MCF 10A (cell line): ENCODE data around the gene OR2T12. TPM values are rescaled to one million over a fixed set of nuclear protein-coding genes. Genes with fewer than 3 reads are reported as not detected.
"Not testable (repeated sequence)": the region's sequence is repeated elsewhere in the genome, so short reads cannot be mapped to it uniquely, and the experiment has no call there.

Experiments used
- BruUV-seq: library from RNA; stranded (reverse); fragments of 400-500 nt; replicated peaks from 2 replicates; lab custom pipeline; 2021; lab: Mats Ljungman, UMichigan
- CTCF ChIA-PET: fragments of 300-600 bp; sonication (Branson Sonifier 250); formaldehyde crosslinking; extraction: SDS; loops from one replicate; lab custom pipeline; 2021; ENCODE audit warnings: antibody characterized with exemption, inconsistent platforms; lab: Yijun Ruan, JAX
- POLR2A ChIA-PET: fragments of 300-600, 350-650 bp; sonication (Branson Sonifier 250); formaldehyde crosslinking; extraction: SDS; loops from one replicate; lab custom pipeline; 2020; ENCODE audit warnings: antibody characterized with exemption, inconsistent platforms; lab: Yijun Ruan, JAX
- DNase-seq: peaks from one replicate; pipeline ENCODE4 v3.0.0-alpha.2; 2018; ENCODE audit not compliant: unreplicated experiment
- H3K27ac Mint-ChIP-seq: one replicate; pipeline ENCODE4 v1.8.0; 2022; ENCODE audit warnings: mild to moderate bottlenecking, low read depth, mixed read lengths; ENCODE audit not compliant: unreplicated experiment
- H3K27me3 Mint-ChIP-seq: one replicate; pipeline ENCODE4 v1.8.0; 2022; ENCODE audit warnings: mixed read lengths; ENCODE audit not compliant: insufficient read depth, unreplicated experiment
- H3K36me3 Mint-ChIP-seq: one replicate; pipeline ENCODE4 v1.8.0; 2022; ENCODE audit warnings: mild to moderate bottlenecking, moderate library complexity, mixed read lengths; ENCODE audit not compliant: insufficient read depth, unreplicated experiment
- H3K4me1 Mint-ChIP-seq: one replicate; pipeline ENCODE4 v1.8.0; 2022; ENCODE audit warnings: mixed read lengths; ENCODE audit not compliant: insufficient read depth, unreplicated experiment
- H3K4me3 Mint-ChIP-seq: one replicate; pipeline ENCODE4 v1.8.0; 2022; ENCODE audit warnings: mild to moderate bottlenecking, moderate library complexity, mixed read lengths; ENCODE audit not compliant: unreplicated experiment
- H3K9me3 Mint-ChIP-seq: one replicate; pipeline ENCODE4 v1.8.0; 2022; ENCODE audit warnings: mixed read lengths; ENCODE audit not compliant: unreplicated experiment
- intact Hi-C: fragments of 100-400 bp; cut with micrococcal nuclease; formaldehyde crosslinking; loops from 2 replicates; pipeline ENCODE4 v1.14.1; 2022
- total RNA-seq: library from RNA; stranded (reverse); gene quantifications from 2 replicates; pipeline ENCODE4 v1.2.3, GENCODE V29; 2022
- TF ChIP-seq, protein P1 (sequence below): fragments of 200-600 bp; IDR thresholded peaks from one replicate; pipeline ENCODE4 v1.8.0; 2022; ENCODE audit warnings: antibody characterized with exemption, mild to moderate bottlenecking; ENCODE audit not compliant: unreplicated experiment

Gene OR2T12
- total RNA-seq, 1 experiment from 2014 or later: not detected

- H3K36me3 Mint-ChIP-seq: no peaks in the 10 kb centered on the region
- no peak overlapping the region for H3K4me3 Mint-ChIP-seq
- H3K9me3 Mint-ChIP-seq: peaks cover 41% of the 10 kb centered on the region
- no peak for DNase-seq
- no TSS peak for BruUV-seq
- intact Hi-C loops: no loop called here
- H3K27ac Mint-ChIP-seq: no peak overlapping the region
- ChIA-PET POLR2A (interaction anchor here (0.7 kb wide), 1 partner anchor 30 kb away, joined by 3 read pairs; no protein-coding TSS in a partner anchor), CTCF (interaction anchor here (0.6 kb wide), 2 partner anchors 37 to 55 kb away, joined by 3 read pairs; no protein-coding TSS in a partner anchor)
- TF ChIP-seq, protein P1, sequence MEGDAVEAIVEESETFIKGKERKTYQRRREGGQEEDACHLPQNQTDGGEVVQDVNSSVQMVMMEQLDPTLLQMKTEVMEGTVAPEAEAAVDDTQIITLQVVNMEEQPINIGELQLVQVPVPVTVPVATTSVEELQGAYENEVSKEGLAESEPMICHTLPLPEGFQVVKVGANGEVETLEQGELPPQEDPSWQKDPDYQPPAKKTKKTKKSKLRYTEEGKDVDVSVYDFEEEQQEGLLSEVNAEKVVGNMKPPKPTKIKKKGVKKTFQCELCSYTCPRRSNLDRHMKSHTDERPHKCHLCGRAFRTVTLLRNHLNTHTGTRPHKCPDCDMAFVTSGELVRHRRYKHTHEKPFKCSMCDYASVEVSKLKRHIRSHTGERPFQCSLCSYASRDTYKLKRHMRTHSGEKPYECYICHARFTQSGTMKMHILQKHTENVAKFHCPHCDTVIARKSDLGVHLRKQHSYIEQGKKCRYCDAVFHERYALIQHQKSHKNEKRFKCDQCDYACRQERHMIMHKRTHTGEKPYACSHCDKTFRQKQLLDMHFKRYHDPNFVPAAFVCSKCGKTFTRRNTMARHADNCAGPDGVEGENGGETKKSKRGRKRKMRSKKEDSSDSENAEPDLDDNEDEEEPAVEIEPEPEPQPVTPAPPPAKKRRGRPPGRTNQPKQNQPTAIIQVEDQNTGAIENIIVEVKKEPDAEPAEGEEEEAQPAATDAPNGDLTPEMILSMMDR: no peak
- H3K27me3 Mint-ChIP-seq: no peaks in the 10 kb centered on the region
- no peaks in the 10 kb centered on the region for H3K4me1 Mint-ChIP-seq
Observed at GRCh38 chr1:248316796-248317195, 13.6 kb upstream of the OR2T12 start.

GRCh38 chr1:248306740-248307139 lies 3.5 kb upstream of the OR2T12 start:
- H3K4me3 Mint-ChIP-seq, DNase-seq, H3K27me3 Mint-ChIP-seq, intact Hi-C loops, H3K27ac Mint-ChIP-seq, H3K36me3 Mint-ChIP-seq, H3K9me3 Mint-ChIP-seq, H3K4me1 Mint-ChIP-seq, BruUV-seq, CTCF ChIA-PET: not testable (repeated sequence)
- POLR2A ChIA-PET: interaction anchor here (0.6 kb wide), 1 partner anchor 61 kb away, joined by 3 read pairs; no protein-coding TSS in a partner anchor

DNA sequence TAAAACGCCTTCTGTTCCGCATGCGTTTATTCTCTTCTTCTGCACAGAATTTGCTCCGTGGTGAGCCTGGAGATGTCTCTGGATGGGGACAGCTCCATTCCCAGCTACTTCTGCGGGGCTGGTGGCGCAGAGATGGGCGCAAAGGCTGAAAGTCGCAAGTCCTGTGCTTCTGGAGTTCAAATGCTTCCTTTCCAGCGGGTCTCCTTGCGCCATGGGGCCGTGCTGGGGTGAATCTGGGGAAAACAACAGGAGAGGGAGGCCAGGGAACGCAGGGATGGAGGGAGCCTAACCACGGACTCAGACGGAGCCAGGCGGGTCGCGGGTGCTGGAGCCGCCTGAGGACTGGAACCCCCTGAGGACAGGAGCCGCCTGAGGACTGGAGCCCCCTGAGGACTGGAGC lies 2.9 kb upstream of the OR2T12 start:
- no peak overlapping the region for H3K27ac Mint-ChIP-seq
- H3K9me3 Mint-ChIP-seq: no peaks in the 10 kb centered on the region
- no peaks in the 10 kb centered on the region for H3K27me3 Mint-ChIP-seq
- ChIA-PET POLR2A (no interaction called here), CTCF (no interaction called here)
- no peaks in the 10 kb centered on the region for H3K36me3 Mint-ChIP-seq
- intact Hi-C loops: no loop called here
- no peaks in the 10 kb centered on the region for H3K4me1 Mint-ChIP-seq
- no peak for DNase-seq
- BruUV-seq: no TSS peak
- TF ChIP-seq, protein P1: no peak
- no peak overlapping the region for H3K4me3 Mint-ChIP-seq

- H3K36me3 Mint-ChIP-seq, POLR2A ChIA-PET, BruUV-seq, H3K9me3 Mint-ChIP-seq, CTCF ChIA-PET, DNase-seq, H3K27me3 Mint-ChIP-seq, H3K4me1 Mint-ChIP-seq, H3K27ac Mint-ChIP-seq, intact Hi-C loops, H3K4me3 Mint-ChIP-seq: not testable (repeated sequence)
Observed at GRCh38 chr1:248305672-248306071, 2.4 kb upstream of the OR2T12 start.

- Mint-ChIP-seq H3K36me3 (no peaks in the 10 kb centered on the region), H3K4me1 (no peaks in the 10 kb centered on the region), H3K27me3 (no peaks in the 10 kb centered on the region), H3K4me3 (no peak overlapping the region), H3K27ac (no peak overlapping the region), H3K9me3 (peaks cover 6% of the 10 kb centered on the region)
- intact Hi-C loops: no loop called here
- no peak for DNase-seq
- ChIA-PET CTCF (interaction anchor here (0.6 kb wide), 1 partner anchor 36 kb away, joined by 5 read pairs; no protein-coding TSS in a partner anchor), POLR2A (no interaction called here)
- TF ChIP-seq, protein P1: no peak
- no TSS peak for BruUV-seq
Observed at GRCh38 chr1:248288391-248288790, 14.8 kb downstream of the OR2T12 start.
